ENCODE measurements around the gene ADARB1.

Gene ADARB1

DNA sequence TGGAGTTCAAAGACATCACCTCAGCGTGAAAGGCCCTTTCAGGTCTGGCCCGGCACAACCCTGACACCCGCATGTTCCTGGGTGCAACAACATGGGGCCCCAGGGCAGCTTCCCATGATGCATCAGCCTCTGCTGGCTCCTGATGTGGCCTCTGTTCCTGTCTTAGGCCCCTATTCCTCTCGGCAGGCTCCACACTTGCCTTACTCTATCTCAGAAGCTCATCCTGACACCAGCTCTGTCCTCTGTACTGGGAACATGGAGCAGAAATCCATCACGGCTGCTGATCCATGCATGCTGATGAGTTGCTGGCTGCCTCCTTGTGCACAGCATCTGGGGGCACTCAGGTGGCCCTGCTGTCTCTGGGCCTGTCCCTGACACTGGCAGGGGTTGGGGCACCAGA, 74.6 kb downstream of the ADARB1 start:
- DNase-seq (ENCODE audit: low read depth, low spot score): no peak

DNA sequence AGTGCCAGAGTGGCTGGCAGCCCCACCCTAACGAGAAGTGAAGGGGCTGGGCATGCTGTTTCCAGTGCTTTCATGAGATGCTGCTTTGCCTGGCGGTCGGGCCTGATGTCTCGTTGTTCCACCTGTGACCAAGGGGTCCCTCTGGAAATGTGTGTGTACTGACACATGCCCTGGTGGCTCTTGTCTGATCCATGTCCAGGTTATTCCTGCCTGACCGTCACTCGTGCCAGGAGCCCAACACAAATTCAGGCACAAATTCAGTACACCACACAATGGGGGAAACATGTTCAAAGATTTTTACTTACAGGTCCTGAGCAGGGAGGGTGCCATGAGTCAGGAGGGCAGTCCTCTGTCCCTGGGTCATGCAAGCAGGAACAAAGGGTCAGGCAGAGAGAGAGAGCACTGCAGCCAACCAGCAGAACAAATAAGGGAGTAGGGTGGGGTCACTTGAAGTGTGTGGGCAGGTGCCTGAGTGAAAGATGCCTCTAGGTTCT, 76.3 kb downstream of the ADARB1 start:
- DNase-seq (ENCODE audit: low read depth, low spot score): no peak

DNA sequence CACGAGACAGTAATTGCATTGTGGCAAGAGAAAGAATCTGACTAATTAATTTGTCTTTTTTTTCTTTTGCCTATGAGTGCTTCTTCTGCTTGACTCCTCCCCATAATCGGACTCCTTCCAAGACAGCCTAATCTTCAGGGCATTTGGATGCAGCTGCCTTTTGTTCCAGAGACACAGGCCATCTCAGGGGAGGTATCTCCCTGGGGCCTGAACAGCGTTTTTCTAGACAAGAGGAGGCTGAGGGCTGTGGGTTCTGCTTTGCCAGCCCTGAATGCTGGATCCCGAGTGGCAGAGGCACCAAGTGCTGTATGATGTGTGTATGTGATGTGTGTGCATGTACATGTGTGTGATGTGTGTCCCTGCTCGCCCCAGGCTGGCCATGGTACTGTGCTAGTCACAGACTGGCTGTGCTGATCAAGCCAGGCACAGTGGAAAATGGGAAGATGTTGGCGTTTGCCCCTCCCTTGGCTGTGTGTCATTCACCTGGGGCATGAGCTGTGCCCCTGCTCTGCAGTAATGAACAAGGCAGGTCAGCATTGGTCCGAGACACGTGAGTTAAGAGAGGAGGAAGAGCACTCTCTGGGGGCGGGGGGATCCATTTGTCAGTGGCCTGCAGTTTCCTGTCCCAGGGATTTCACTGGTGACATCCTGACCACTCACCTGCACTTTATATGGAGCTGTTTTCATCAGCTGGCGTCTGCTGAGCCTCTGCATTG, 77.2 kb downstream of the ADARB1 start:
- DNase-seq (ENCODE audit: low read depth, low spot score): no peak

DNA sequence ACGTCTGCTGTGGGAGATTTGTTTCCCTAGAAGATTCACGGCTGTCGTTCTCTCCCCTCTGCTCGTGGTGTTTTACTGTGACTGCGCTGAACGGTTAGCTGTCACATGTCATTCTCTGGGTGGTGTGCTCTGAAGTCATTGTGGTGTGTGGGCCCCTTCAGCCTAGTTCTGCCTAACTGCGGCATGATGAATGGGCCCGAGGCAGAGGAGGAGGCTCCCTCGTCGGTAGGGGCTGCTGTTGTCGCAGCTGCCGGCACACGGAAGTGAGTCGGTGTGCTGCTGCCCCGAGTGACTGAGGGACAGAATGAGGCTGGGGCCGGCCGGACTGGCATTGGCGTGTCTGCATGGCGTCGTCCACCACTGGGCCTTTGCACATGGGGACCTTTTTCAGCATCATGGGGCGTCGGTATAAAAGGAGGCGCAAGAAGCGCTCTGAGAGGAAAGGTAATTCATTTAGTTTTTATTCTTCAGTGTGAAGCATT, 77.9 kb downstream of the ADARB1 start:
- peak; percentile 80 for DNase-seq (ENCODE audit: low read depth, low spot score)

DNA sequence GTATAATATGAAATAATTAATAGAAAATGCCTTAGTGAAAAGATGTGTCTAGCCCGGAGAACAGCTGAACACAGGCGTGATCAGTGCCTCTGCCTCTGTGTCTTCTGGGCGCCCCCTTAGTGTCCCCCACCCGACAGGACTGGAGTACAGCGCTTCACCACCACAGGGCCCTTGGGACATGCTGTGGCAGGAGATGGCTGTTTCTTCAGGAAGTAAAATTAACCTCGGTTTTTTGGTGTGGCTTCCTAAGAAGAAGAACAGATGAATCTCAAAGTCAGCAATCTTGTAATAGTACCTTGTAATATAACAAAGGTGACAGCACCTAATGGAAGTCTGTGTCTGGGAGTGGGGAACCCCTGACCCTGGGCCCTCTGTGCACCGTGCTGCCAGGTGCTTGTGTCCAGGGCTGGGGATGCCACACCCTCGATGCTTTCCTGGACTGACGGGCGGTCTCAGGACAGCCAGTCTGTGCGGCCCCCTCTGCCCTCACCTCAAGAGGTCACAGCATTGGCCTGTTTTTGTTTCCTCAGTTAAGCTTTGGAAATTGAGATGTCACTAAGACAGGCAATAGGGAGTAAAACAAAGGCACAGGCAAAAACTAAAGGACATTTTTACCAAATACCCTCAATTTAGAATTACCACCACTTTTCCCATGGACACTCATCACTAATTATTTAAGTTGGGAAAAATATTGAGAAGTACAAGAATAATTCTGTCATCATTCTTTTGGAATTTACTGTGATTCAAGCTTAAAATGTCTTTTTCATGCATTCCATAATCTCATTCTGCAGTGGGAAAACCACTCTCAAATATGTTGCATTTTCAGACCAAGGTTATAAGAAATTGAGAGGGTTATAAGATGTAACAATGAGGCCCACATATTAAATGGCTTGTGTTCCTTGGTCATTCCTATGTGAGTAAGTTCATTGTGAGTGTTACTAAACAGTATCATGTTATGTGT, 79.3 kb downstream of the ADARB1 start:
- peak; percentile 42 for DNase-seq (ENCODE audit: low read depth, low spot score)

DNA sequence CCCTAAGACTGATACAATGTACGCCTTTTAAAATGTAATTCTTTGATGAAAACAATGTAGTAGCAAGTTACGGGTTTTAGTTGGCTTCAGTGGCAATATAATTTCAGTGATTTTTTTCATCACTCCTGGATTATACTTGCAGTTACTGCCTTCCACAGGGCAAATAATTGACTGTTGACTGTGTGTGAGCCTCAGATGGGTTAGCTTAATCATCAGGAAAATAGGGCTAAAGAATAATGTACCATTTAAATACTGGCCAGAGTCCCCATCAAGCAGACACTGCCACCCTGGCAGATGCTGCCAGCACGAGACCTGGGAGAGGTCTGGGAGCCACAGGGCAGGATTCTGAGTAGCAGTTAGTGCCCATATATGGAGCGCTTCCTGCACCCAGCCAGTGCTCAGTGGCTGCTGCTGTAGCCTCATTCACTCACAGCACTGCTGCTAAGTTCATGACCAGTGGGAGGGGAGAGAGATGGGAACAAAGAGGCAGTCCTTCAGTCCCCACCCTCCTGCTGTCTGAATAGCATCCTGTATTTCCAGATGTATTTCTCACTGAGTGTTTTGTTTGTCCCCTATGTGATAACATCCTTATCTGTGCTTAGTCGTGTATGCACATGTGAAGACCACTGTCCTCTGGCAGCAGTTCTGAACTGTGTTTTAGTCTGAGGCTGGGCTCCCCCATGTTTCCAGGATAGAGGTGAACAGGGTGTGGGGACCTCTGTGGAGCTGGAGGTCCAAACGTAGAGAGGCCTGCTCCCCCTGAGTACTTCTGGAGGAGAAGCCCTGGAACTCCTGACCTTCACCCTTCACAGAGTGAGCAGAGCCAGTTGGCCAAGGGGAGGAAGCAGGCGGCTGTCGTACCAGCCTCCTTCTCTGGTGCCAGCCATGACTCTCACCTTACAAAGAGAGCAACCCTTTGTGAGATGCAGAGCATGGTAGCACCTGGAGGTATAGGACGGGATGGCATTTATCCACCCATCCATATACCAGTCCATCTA, 80.4 kb downstream of the ADARB1 start:
- DNase-seq (ENCODE audit: low read depth, low spot score): peak; percentile 79

DNA sequence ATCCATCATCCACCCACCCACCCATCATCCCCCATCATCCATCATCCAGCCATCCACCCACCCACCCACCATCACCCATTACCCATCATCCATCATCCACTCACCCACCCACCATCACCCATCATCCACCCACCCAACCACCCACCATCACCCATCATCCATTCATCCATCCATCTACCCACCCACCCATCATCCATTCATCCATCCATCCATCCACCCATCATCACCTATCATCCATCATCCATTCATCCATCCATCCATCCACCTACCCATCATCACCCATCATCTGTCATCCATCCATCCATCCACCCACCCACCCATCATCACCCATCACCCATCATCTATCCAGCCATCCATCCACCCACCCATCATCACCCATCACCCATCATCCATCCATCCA, 81.5 kb downstream of the ADARB1 start:
- no peak for DNase-seq (ENCODE audit: low read depth, low spot score)

DNA sequence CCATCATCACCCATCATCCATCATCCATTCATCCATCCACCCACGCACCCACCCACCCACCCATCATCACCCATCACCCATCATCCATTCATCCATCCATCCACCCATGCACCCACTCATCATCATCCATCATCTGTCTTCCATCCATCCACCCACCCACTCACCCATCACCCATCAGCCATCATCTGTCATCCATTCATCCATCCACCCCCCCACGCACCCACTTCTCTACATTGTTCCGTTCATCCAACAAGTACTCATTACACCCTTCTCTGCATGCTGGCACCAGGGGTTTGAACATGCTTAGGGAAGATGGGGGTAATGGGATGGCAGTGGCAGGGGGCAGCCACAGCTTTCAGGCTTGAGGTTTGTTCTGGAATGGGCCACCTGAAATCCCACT, 82.1 kb downstream of the ADARB1 start:
- no peak for DNase-seq (ENCODE audit: low read depth, low spot score)

DNA sequence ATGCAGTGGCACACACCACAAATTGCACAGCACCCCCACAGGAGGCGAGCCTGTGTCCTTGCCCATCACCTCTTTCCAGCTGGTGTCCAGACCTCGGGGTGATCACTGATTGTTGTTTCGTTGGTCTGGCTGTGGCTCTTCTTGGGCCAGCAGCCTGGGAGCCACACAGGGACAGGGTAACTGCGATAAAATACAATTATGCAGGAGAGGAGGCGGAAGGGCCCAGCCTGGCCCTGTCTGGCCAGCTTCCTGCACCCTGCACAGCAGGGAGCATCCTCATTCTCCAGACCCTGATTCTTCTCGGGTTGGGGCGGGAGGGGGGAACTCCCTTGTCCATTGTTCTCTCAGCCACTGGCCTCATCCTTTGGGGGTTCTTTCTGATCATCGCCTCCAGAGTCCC, 83.6 kb downstream of the ADARB1 start:
- no peak for DNase-seq (ENCODE audit: low read depth, low spot score)

DNA sequence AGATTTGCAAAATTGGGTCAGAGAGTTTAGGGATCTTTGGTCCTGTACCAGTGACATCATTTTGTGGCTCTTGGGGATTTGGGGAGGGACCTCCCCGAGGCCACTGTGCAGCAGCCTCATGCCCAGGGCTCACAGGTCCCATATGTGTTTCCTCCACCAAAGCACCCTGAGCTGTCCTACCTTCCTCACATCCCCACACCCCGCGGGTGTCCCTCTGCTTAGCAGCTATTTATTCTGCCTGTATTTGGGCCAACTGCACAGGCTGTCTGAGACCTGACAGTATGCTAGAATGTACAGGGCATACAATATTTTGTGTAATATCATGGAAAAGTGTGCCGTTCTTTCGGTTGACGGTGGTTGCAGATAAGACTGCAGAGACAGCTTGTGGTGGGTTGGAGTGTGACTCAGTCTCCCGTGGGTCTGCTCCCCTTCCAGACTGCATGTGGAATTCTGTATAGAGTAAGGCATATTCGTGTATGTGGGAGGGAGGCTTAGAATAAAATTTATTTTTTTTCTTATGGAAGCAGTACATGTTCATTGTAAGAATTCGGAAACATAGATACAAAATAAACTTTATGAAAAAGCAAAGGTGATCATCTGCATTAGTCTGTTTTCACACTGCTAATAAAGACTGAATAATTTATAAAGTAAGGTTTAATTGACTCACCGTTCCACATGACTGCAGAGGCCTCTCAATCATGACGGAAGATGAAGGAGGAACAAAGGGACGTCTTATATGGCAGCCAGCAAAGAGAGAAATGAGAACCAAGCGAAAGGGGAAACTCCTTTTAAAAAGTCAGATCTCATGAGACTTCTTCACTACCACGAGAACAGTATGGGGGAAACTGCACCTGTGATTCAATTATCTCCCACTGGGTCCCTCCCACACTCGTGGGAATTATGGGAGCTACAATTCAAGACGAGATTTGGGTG, 84.4 kb downstream of the ADARB1 start:
- no peak for DNase-seq (ENCODE audit: low read depth, low spot score)

DNA sequence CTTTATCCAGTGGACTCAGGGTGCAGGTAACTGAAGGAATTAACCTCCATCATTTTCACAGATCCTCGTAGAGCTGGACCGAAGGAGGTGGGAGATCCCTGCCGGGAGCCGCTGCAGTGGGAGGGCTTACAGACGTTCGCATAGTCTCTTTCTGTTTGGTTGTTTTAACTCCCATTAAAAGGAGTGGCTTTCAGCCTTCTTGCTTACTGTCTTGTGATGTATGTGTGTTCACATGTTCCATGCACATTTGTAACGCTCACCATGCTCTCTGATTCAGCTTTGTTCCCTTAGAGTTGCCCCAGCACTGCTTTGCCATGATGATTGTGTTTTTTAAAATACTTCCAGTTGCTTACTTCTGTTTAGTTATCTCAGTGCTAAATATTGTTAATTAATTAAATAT, 85.8 kb downstream of the ADARB1 start:
- DNase-seq (ENCODE audit: low read depth, low spot score): no peak

DNA sequence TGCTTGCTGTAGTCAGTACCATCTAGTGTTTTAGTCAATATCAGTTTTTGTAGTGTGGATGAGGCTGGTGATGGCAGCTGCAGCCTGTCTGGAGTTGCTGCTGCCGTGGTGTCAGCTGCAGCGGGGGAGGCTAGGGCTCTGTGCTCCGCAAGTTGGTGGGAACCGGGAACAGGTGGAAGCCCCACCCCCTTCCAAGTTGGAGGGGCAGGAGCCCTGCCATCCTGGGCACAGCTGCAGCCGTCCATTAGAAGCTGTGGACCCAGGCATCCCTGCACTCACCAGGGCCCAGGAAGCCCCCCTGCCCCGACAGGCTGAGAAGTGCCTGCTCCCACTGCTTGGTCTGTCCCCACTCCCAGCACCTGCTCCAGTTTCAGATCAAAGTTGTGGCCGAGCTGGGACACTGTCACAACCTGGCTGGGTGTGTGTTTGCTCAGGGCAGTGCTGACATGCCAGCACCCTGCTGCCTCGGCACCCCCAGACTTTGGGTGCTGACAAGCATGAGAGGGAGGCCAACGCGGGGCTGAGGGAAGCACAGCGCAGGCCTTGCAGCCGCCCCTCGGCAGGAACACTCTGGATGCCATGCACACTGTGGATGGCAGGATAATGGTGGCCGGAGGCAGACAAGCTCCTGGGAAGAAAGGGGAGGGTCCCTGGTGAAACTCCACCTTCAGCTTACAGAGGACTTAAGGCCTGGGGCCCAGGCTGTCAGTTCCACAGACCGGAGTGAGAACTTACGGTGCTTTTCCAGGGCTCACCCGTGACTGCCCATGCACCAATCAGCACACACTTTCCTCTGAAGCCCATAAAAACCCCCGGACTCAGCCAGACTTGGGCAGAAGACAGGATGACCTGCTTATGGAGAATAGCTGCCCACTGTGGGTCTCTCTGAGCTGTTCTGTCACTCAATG, 86.9 kb downstream of the ADARB1 start:
- DNase-seq (ENCODE audit: low read depth, low spot score): no peak

DNA sequence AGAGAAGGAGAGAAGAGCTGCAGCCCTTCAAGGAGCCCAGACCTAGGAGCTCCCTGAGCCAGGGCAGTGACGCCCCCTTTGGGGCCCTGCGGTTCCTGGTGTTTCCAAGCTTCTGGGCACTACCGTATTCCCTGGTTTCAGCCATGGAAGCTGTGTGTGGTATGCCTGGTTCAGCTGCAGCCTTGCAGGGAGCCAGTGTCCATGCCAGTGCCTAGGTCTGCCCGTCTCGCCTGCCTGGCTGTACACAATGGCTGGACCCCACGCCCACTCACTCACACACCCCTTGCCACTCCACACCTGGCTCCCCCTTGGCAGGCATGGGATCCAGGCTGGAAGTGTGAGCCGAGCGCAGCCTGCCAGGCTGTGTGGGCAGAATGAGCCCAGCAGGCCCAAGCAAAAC, 87.7 kb downstream of the ADARB1 start:
- DNase-seq (ENCODE audit: low read depth, low spot score): no peak

DNA sequence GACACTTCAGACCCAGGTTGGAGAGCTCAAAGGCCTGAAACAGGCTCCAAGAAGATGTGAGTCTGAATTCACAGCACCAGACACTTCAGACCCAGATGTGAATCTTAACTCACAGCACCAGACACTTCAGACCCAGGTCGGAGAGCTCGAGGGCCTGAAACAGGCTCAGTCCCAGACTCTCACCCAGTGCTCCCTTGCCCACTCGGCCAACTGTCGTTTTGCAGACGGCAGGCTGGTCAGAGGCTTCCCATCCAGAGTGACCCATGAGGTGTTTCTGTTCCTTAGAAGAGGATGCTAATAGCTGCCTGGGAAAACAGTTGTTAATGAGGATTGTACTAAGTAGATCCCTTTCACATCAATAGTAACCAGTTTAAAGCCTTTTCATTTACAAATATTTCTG, 88.4 kb downstream of the ADARB1 start:
- no peak for DNase-seq (ENCODE audit: low read depth, low spot score)

DNA sequence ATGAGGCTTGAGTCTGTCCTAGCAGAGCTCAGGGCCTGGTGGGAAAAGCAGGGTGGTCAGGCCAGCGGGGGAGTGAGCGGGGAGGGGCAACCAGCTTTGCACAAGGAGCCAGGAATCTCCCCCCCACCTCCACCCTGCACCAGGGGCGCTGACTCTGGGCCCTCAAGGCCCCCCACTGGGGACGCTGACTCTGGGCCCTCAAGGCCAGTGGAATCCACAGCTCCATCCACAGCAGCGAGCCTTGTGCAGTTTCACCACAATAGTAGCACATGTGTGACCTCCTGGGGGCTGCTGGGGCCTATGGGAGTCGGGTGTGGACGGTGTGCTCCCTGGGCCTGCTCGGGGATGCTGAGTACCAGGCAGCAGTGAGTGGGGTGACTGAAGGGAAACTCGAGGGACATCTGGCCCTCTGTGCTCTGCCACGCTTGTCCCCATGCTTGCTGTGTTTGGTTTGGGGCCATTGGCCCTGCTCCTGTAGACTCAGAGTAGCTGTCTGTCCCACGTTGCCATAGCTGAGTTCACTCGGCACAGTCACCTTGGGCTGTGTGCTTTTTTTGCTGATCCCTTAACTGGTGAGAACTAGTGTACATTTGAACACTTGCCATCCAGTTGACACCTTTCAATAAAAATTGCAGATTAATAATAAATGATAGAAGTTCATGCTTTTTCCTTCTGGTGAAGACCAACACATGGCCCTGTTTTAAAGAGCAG, 89.2 kb downstream of the ADARB1 start:
- DNase-seq (ENCODE audit: low read depth, low spot score): no peak

DNA sequence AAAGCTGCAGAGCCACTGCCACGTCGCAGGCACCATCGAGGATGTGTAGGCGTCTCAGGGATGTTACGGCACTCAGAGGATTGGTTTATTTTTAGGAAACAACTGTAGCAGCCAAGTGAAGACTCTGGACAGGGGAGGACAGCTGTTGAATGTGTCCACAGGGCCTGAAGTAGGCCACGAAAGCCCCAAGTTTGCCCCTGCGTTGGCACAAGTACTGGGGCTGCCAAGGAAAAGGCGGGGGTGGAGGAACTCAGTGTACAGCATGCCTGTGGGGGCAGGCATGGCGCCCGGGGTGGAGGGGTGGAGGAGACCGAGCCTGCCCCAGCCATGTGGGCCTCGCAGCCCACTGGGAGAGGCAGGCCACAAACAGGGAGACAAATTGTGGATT, 89.7 kb downstream of the ADARB1 start:
- DNase-seq (ENCODE audit: low read depth, low spot score): no peak

DNA sequence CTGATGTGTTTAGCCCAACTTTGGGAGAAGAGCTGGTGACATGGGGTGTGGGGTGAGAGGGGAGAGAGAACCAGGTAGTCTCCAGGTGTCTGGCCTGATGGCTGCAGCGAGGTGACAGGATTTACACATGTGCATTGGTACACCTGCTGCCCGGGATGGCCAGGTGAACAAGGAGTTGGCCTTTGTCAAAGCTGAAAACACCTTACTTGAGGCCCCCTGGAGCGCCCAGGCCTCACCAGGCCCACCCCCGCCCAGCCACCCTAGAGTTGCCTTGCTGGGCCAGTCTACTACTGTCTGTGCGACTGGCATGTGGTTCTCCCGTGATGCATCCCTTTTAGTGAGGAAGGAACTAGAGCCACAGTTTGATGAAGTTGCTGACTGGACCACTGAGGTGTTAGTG, 90.5 kb downstream of the ADARB1 start:
- no peak for DNase-seq (ENCODE audit: low read depth, low spot score)

DNA sequence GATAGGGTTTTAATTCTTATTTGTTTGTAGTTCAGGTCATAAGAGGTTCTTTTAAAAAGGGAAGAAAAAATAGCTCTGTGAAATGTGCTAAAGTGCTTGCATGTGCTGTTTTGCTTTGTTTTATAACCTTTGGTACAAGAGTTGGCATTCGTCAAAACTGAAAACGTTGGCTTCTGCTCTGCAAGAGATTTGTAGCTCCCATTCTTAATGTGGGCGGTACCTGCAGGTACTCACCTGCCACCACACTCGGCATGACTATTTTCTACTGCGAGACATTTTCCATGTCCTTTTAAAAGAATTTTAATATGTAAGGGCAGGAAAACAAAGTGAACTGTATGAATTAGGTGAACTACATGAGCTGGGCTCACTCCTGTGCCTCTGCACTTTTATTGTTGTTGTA, 92.6 kb downstream of the ADARB1 start:
- DNase-seq (ENCODE audit: low read depth, low spot score): no peak

DNA sequence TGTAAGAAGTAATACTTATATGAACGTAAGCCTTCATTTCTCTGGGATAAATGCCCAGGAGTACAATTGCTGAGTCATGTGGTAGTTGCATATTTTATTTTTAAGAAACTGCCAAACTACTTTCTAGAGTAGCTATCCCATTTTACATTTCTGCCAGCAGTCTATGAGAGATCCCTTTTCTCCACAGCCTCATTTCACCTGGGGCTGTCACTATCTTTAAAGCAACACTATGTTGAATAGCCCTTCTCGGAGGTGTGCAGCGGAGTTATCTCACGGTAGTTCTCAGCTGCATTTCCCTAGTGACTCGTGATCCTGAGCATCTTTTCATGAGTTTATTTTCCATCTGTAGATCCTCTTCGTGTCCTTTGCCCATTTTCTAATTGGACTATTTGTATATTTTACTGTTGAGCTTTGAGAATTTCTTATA, 93.4 kb downstream of the ADARB1 start:
- peak; percentile 42 for DNase-seq (ENCODE audit: low read depth, low spot score)
